ENCODE data around the gene CYP4Z1. TPM values are rescaled to one million over a fixed set of nuclear protein-coding genes. Genes with fewer than 3 reads are reported as not detected.
"Not testable (repeated sequence)": the region's sequence is repeated elsewhere in the genome, so short reads cannot be mapped to it uniquely, and the experiment has no call there.

CYP4Z1 gene
- total RNA-seq, 2 experiments from 2014 or later = not detected

DNA sequence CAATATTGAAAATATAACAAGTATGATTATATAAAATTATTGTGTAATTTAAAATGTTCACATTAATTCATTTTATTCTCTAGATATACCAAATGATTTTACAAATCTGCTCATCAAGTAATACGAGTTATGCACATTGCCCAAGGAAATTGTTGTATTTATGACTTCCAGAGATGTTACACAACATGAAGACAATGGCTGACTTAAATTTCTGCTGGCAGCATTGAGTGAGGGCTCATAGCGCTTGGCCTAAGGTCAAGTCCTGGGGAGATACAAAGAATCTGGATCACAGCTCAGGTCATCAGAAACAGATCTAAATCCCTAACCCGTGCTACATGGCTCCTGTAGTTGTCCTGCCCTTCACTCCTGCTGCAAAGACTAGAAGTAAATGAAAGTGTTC lies 73.3 kb downstream of the CYP4Z1 start:
- H3K9me3 Mint-ChIP-seq; POLR2A ChIA-PET; DNase-seq; H3K27ac Mint-ChIP-seq; CTCF ChIA-PET; H3K27me3 Mint-ChIP-seq; H3K4me3 Mint-ChIP-seq; H3K36me3 Mint-ChIP-seq (ENCODE audit: low read depth); H3K4me1 Mint-ChIP-seq: not testable (repeated sequence)

DNA sequence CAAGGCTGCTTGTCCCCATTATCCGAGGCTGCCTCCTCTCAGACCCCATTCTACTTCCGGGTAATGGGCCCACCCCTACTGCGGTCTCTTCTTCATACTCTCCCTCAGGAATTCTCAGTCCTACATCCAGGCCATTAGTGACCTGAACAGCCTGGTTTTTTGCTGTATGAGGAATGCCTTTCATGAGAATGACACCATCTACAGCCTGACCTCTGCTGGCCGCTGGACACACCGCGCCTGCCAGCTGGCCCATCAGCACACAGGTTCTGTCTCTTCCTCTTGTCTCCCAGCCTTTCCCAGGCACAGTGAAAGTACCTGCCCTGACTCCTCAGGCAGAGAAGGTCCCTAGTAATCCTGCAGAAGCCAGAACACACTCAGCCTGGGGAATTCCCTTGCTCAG lies 76.6 kb downstream of the CYP4Z1 start:
- H3K27me3 Mint-ChIP-seq; DNase-seq; H3K4me1 Mint-ChIP-seq; H3K27ac Mint-ChIP-seq; H3K36me3 Mint-ChIP-seq (ENCODE audit: low read depth); H3K4me3 Mint-ChIP-seq; H3K9me3 Mint-ChIP-seq; POLR2A ChIA-PET; CTCF ChIA-PET: not testable (repeated sequence)

DNA sequence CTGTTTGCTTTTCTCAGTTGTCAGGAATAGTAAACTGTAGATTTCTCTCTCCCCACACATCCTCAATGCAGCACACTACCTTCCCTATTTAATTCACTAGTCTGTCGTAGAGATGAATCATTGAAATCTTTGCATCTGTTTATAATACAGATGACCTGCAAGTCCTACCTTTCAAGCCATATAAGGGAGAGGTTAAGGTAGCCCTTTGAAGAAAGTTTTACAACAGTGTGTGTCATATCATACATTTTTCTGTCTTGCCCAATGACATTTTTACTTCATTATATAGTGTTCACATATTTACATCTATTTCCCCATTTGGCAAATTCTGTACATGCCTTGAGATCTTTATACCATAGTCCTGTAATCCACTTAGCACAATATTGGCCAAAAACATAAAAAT lies 79.5 kb downstream of the CYP4Z1 start:
- DNase-seq; CTCF ChIA-PET; H3K27ac Mint-ChIP-seq; H3K4me3 Mint-ChIP-seq; H3K4me1 Mint-ChIP-seq; POLR2A ChIA-PET; H3K27me3 Mint-ChIP-seq; H3K9me3 Mint-ChIP-seq; H3K36me3 Mint-ChIP-seq (ENCODE audit: low read depth): not testable (repeated sequence)

DNA sequence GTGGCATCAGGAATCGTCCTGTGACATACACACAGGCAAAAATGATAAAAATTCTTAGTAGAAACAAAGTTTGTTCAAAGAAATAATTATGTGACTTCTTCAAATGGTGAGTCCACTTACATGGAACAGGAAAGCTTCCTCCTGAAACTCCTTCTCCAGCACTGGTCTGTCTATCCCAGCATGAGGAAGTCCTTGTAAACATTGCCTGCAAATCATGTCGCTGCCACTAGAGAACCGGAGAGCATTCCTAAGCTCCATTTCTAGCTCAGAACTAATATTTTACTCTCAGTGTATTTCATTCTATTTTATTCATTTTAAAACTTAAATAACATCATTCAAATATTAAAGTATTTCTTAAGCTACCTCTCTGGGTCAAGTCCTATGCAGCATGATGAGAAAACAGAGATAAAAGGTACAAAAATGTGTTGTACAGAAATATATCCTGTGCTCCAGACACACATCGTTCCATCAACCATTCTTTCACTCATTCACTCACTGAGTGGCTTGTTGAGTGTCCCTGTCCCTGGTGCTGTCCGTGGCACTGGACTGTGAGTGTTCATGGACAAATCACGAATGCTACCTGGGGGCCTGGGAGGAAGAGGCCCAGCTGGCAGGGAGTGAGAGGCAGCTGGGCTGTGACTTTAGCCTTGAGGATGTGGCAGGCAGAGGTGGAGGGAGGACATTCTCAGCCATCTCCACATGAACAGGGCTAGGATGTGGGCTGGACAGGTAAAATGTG lies 80.2 kb downstream of the CYP4Z1 start:
- Mint-ChIP-seq H3K4me3 (no peak overlapping the region), H3K4me1 (no peaks in the 10 kb centered on the region), H3K27me3 (peaks cover 8% of the 10 kb centered on the region), H3K27ac (no peak overlapping the region), H3K9me3 (no peaks in the 10 kb centered on the region), H3K36me3 (ENCODE audit: low read depth) (no peaks in the 10 kb centered on the region)
- ChIA-PET POLR2A (no interaction called here), CTCF (no interaction called here)
- DNase-seq = no peak

DNA sequence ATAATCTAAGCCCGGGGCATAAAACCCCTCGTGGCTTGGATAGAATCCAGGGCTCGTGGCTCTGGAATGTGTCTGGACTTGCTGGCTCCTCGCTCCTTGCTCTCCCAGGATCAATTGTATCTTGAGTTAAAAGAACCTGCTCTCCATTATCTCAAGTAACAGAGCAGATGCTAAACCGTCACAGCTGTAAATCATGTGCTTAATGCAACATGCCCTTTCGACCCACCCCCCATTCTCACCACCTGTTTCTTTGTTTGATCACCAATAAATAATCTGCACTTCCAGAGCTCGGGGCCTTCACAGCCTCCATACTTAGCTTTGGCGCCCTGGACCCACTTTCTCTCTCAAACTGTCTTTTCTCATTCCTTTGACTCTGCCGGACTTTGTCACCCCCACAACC lies 82.1 kb downstream of the CYP4Z1 start:
- H3K4me3 Mint-ChIP-seq; H3K36me3 Mint-ChIP-seq (ENCODE audit: low read depth); POLR2A ChIA-PET; CTCF ChIA-PET; H3K27ac Mint-ChIP-seq; H3K4me1 Mint-ChIP-seq; H3K9me3 Mint-ChIP-seq; DNase-seq: not testable (repeated sequence)
- H3K27me3 Mint-ChIP-seq = peaks cover 13% of the 10 kb centered on the region

- H3K36me3 Mint-ChIP-seq (ENCODE audit: low read depth); H3K9me3 Mint-ChIP-seq; H3K27ac Mint-ChIP-seq; DNase-seq; POLR2A ChIA-PET; H3K4me3 Mint-ChIP-seq; H3K4me1 Mint-ChIP-seq: not testable (repeated sequence)
- H3K27me3 Mint-ChIP-seq = peaks cover 26% of the 10 kb centered on the region
- CTCF ChIA-PET = interaction anchor here (1.5 kb wide), 1 partner anchor 23 kb away, joined by 3 read pairs; no protein-coding TSS in a partner anchor
These were observed 89.4 kb downstream of the CYP4Z1 start for GRCh38 chr1:47156457-47156856.

- H3K4me1 Mint-ChIP-seq; H3K4me3 Mint-ChIP-seq; CTCF ChIA-PET; H3K36me3 Mint-ChIP-seq (ENCODE audit: low read depth); H3K27ac Mint-ChIP-seq; DNase-seq; POLR2A ChIA-PET; H3K9me3 Mint-ChIP-seq: not testable (repeated sequence)
- peaks cover 37% of the 10 kb centered on the region for H3K27me3 Mint-ChIP-seq
These were observed 90.9 kb downstream of the CYP4Z1 start for GRCh38 chr1:47157957-47158356.

- Mint-ChIP-seq H3K4me1 (no peaks in the 10 kb centered on the region), H3K9me3 (no peaks in the 10 kb centered on the region), H3K4me3 (no peak overlapping the region), H3K36me3 (ENCODE audit: low read depth) (no peaks in the 10 kb centered on the region), H3K27ac (no peak overlapping the region), H3K27me3 (peaks cover 38% of the 10 kb centered on the region)
- POLR2A ChIA-PET = no interaction called here
- CTCF ChIA-PET = interaction anchor here (1.0 kb wide), 1 partner anchor 18 kb away, joined by 4 read pairs; no protein-coding TSS in a partner anchor
- DNase-seq = no peak
These were observed 93.7 kb downstream of the CYP4Z1 start for GRCh38 chr1:47160716-47161115.

DNA sequence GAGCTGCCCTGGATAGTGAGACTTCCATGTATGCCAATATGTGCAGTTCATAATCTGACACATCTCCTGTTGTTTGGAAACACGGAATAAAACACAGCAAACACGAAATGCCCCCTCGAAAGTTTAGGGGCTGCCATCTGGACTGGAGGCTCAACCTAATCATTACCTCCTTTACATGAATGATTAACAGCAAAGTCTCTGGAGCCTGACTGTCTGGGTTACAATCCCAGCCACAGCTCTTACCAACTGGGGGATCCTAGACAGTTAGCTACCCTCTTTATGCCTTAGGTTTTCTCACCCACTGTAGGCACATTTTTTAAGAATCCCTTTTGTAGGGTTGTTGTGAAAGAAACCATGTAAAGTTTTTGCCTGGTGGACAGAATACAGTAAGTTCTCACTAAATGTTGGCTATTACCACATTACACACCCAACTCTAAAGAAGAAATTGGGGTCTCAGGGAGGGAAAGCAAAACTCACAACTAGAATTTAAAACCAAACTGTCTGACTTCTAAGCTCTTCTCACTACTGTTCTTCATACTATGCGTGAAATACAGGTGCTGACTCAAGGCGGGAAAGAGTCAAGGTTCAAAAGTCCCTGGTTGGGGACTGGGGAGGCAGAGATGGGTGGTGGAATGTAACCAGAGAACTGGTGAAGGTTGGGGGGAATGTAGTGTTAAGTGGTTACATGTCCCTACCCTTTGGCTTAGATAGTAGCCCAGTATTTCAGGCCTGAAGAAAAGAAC lies 94.4 kb downstream of the CYP4Z1 start:
- Mint-ChIP-seq H3K27me3 (peaks cover 31% of the 10 kb centered on the region), H3K9me3 (no peaks in the 10 kb centered on the region), H3K4me3 (no peak overlapping the region), H3K27ac (no peak overlapping the region), H3K4me1 (no peaks in the 10 kb centered on the region), H3K36me3 (ENCODE audit: low read depth) (no peaks in the 10 kb centered on the region)
- no peak for DNase-seq
- CTCF ChIA-PET = interaction anchor here (0.5 kb wide), 1 partner anchor 12 kb away, joined by 3 read pairs; no protein-coding TSS in a partner anchor
- POLR2A ChIA-PET = no interaction called here

GRCh38 chr1:47164552-47164951 lies 97.5 kb downstream of the CYP4Z1 start:
- H3K9me3 Mint-ChIP-seq = no peaks in the 10 kb centered on the region
- H3K4me1 Mint-ChIP-seq = no peaks in the 10 kb centered on the region
- peaks cover 40% of the 10 kb centered on the region for H3K27me3 Mint-ChIP-seq
- POLR2A ChIA-PET = no interaction called here
- CTCF ChIA-PET = interaction anchor here (1.2 kb wide), 1 partner anchor 11 kb away, joined by 4 read pairs; no protein-coding TSS in a partner anchor
- H3K36me3 Mint-ChIP-seq (ENCODE audit: low read depth) = no peaks in the 10 kb centered on the region
- H3K27ac Mint-ChIP-seq = no peak overlapping the region
- DNase-seq = no peak
- H3K4me3 Mint-ChIP-seq = no peak overlapping the region

Other genes with a start within 250 kb of the CYP4Z1 start
- gene CYP4A11, start 125.8 kb upstream of the CYP4Z1 start, total RNA-seq = not detected
- not detected for gene CYP4X1, start 43.6 kb upstream of the CYP4Z1 start, total RNA-seq
- not detected for gene CYP4A22, start 70.2 kb downstream of the CYP4Z1 start, total RNA-seq
- gene PDZK1IP1, start 122.8 kb downstream of the CYP4Z1 start, total RNA-seq = not detected
- gene TAL1, start 165.0 kb downstream of the CYP4Z1 start, total RNA-seq = not detected
- 10 to 100 TPM; 40.4 to 40.8 TPM for gene STIL, start 246.9 kb downstream of the CYP4Z1 start, total RNA-seq